Esophagus squamous epithelium (tissue), 4 donors: ENCODE measurements around the gene ZDHHC18.

Source experiments
- POLR2A ChIP-seq, 4 donors: fragments of 450-650 bp; IDR thresholded peaks; one replicate each; pipeline ENCODE4 v1.6.1; 2017; ENCODE audit warnings: antibody characterized with exemption in 4 of 4, mild to moderate bottlenecking in 4 of 4, moderate library complexity in 3 of 4
- TF ChIP-seq, protein P1 (sequence below), 6 experiments: fragments of 450-650 bp in 4 of 6; fragments of 200-600 bp in 2 of 6; sonication (generic) in 2 of 6; IDR thresholded peaks; one replicate each; pipeline ENCODE4 v1.5.1; 2016 to 2019; ENCODE audit warnings: antibody characterized with exemption in 6 of 6, mild to moderate bottlenecking in 4 of 6, moderate library complexity in 4 of 6

GRCh38 chr1:26839779-26840178 is 13.3 kb downstream of the ZDHHC18 start:
- TF ChIP-seq, protein P1, sequence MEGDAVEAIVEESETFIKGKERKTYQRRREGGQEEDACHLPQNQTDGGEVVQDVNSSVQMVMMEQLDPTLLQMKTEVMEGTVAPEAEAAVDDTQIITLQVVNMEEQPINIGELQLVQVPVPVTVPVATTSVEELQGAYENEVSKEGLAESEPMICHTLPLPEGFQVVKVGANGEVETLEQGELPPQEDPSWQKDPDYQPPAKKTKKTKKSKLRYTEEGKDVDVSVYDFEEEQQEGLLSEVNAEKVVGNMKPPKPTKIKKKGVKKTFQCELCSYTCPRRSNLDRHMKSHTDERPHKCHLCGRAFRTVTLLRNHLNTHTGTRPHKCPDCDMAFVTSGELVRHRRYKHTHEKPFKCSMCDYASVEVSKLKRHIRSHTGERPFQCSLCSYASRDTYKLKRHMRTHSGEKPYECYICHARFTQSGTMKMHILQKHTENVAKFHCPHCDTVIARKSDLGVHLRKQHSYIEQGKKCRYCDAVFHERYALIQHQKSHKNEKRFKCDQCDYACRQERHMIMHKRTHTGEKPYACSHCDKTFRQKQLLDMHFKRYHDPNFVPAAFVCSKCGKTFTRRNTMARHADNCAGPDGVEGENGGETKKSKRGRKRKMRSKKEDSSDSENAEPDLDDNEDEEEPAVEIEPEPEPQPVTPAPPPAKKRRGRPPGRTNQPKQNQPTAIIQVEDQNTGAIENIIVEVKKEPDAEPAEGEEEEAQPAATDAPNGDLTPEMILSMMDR (IDR thresholded peaks at IDR 0.05): no peak
- TF ChIP-seq POLR2A (IDR thresholded peaks at IDR 0.05): no peak
